ENCODE data around the gene IQGAP3. TPM values are rescaled to one million over a fixed set of nuclear protein-coding genes. Genes with fewer than 3 reads are reported as not detected.

The IQGAP3 gene
- total RNA-seq, 1 donor from 2014 or later, result 11.2 TPM

DNA sequence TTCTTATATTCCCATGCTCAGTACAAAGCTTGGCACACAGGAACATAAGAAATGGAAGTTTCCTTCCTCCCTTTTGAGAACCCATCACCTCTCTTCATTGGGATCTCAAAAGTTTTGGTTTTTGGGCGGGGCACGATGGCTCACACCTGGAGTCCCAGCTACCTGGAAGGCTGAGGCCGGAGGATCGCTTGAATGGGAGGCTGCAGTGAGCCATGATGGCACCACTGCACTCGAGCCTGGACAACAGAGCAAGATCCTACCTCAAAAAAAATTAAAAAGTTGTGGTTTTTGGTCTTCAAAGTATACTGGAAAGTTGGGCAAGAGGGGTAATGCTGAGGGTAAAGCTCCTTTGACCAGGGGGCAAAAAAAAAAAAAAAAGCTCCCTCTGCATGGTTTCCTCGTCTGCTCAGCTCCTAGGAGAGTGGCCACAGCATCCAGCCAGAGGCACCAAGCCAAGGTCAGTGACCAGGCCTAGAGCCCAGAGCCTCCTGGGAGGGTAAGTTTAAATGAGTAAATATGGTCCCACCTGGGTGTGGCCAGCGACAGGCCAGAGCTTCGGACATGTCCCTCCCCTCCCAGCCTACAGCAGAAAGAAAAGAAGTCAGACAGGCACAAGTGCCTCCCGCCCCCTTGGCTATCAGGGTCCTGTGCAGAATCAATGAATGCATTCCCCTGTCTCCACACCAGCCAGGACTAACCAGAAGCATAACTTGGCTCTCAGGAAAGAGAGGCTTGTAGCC is 76.8 kb downstream of the IQGAP3 start:
- H3K27me3 Mint-ChIP-seq, result no peaks in the 10 kb centered on the region
- no peak overlapping the region for H3K4me3 Mint-ChIP-seq
- peak overlapping the region; percentile 15 for H3K27ac Mint-ChIP-seq

DNA sequence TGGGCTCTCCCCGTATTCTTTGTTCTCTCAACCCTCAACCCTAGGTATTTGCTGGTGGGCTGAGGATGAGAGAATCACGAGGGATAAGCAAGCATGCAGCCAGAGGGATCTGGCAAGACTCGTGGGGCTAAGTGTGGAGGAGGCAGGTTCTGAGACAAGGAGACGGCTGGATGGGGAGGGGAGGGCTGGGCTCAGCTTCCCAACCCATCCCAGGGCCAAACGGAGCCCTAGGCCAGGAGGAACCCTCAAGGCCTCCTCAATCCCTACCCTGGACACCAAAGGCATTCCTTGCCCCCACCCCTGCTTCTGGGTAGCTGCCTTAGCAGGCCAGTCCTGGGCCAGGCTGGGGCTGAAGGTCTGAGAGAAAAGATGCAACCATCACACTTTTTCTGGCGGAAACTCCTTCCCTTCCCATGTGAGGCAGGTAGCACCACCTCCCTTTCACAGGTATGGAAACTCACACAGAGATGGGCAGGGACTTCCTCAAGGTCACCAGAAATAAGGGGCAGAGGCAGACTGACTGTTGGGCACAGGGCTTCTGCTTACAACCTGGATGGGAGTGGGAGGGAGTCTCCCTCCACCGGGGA is 78.0 kb downstream of the IQGAP3 start:
- no peak for DNase-seq
- Mint-ChIP-seq H3K9me3 (no peaks in the 10 kb centered on the region), H3K4me3 (no peak overlapping the region), H3K27me3 (no peaks in the 10 kb centered on the region), H3K36me3 (ENCODE audit: low read depth) (peaks cover 35% of the 10 kb centered on the region), H3K4me1 (peaks cover 79% of the 10 kb centered on the region), H3K27ac (no peak overlapping the region)
- intact Hi-C loops (cut with micrococcal nuclease), result no loop called here

More for the DNA sequence above, 76.8 kb downstream of the IQGAP3 start:
- intact Hi-C loops (cut with micrococcal nuclease), result no loop called here
- H3K9me3 Mint-ChIP-seq, result no peaks in the 10 kb centered on the region
- H3K36me3 Mint-ChIP-seq (ENCODE audit: low read depth), result peaks cover 35% of the 10 kb centered on the region
- peaks cover 69% of the 10 kb centered on the region for H3K4me1 Mint-ChIP-seq
- DNase-seq, result no peak

DNA sequence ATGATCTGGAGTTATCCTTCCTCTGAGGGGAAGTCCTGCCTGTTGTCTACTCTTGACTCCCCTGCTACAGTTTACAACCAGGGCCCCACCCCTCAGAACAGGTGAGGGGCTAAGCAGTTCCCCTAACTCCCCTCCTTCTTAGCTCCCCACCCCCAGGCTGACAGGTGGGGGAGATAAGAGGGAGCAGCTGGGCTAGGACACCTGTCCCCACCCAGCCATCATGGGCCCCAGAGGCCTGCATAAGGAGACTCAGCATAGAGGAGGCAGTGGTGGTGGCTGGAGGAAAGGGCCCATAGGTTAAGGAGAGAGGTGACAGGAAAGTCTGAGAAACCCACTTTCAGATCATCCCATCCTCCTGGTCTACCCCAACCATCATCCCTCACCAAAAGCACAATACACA is 78.6 kb downstream of the IQGAP3 start:
- H3K27me3 Mint-ChIP-seq, result no peaks in the 10 kb centered on the region
- intact Hi-C loops (cut with micrococcal nuclease), result no loop called here
- peaks cover 33% of the 10 kb centered on the region for H3K36me3 Mint-ChIP-seq (ENCODE audit: low read depth)
- no peak overlapping the region for H3K4me3 Mint-ChIP-seq
- H3K4me1 Mint-ChIP-seq, result peaks cover 80% of the 10 kb centered on the region
- H3K9me3 Mint-ChIP-seq, result no peaks in the 10 kb centered on the region
- H3K27ac Mint-ChIP-seq, result no peak overlapping the region
- no peak for DNase-seq

GRCh38 chr1:156493154-156493631 is 79.2 kb downstream of the IQGAP3 start:
- H3K4me1 Mint-ChIP-seq, result peaks cover 81% of the 10 kb centered on the region
- H3K27ac Mint-ChIP-seq, result peak overlapping the region; percentile 48
- H3K36me3 Mint-ChIP-seq (ENCODE audit: low read depth), result peaks cover 34% of the 10 kb centered on the region
- intact Hi-C loops (cut with micrococcal nuclease), result no loop called here
- H3K9me3 Mint-ChIP-seq, result no peaks in the 10 kb centered on the region
- H3K27me3 Mint-ChIP-seq, result no peaks in the 10 kb centered on the region
- H3K4me3 Mint-ChIP-seq, result no peak overlapping the region
- DNase-seq, result no peak

GRCh38 chr1:156492591-156493080 is 79.7 kb downstream of the IQGAP3 start:
- Mint-ChIP-seq H3K27me3 (no peaks in the 10 kb centered on the region), H3K4me1 (peaks cover 82% of the 10 kb centered on the region), H3K4me3 (no peak overlapping the region), H3K36me3 (ENCODE audit: low read depth) (peaks cover 39% of the 10 kb centered on the region), H3K27ac (peak overlapping the region; percentile 48), H3K9me3 (no peaks in the 10 kb centered on the region)
- intact Hi-C loops (cut with micrococcal nuclease), result no loop called here
- DNase-seq, result no peak

DNA sequence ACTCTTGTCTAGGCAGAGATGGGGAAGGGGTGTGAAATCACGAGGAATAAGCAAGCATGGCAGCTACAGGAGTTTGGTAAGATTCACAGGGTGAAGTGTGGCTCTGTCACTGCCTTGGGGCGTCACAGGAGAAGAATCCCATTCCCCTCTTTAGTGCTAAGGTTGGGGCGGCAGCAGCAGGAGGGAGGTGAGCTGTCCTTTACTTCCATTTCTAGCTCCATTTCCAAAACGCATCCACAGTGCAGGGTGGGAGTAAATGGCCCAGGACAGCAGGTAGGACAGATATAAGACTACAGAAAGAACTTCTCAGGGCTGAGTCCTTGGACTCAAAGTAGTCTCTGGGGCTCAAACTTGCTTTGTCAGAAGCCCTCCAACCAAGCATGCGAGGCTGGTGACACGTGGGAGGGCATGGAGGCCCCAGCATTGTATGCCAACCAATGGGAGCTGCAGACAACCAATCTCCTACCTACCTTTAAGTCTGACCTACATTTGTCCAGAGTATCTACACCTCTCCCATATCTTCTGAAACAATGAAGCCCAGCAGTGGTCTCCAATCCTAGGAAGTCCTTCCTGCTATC is 80.3 kb downstream of the IQGAP3 start:
- Mint-ChIP-seq H3K9me3 (no peaks in the 10 kb centered on the region), H3K27me3 (no peaks in the 10 kb centered on the region), H3K27ac (peak overlapping the region; percentile 66), H3K4me3 (peak overlapping the region; percentile 6), H3K36me3 (ENCODE audit: low read depth) (peaks cover 40% of the 10 kb centered on the region), H3K4me1 (peaks cover 82% of the 10 kb centered on the region)
- intact Hi-C loops (cut with micrococcal nuclease), result no loop called here
- no peak for DNase-seq

GRCh38 chr1:156491151-156491949 is 81.0 kb downstream of the IQGAP3 start:
- intact Hi-C loops (cut with micrococcal nuclease), result no loop called here
- peak overlapping the region; percentile 83 for H3K27ac Mint-ChIP-seq
- H3K9me3 Mint-ChIP-seq, result no peaks in the 10 kb centered on the region
- DNase-seq, result no peak
- no peaks in the 10 kb centered on the region for H3K27me3 Mint-ChIP-seq
- peak overlapping the region; percentile 26 for H3K4me3 Mint-ChIP-seq
- peaks cover 83% of the 10 kb centered on the region for H3K4me1 Mint-ChIP-seq
- peaks cover 37% of the 10 kb centered on the region for H3K36me3 Mint-ChIP-seq (ENCODE audit: low read depth)

DNA sequence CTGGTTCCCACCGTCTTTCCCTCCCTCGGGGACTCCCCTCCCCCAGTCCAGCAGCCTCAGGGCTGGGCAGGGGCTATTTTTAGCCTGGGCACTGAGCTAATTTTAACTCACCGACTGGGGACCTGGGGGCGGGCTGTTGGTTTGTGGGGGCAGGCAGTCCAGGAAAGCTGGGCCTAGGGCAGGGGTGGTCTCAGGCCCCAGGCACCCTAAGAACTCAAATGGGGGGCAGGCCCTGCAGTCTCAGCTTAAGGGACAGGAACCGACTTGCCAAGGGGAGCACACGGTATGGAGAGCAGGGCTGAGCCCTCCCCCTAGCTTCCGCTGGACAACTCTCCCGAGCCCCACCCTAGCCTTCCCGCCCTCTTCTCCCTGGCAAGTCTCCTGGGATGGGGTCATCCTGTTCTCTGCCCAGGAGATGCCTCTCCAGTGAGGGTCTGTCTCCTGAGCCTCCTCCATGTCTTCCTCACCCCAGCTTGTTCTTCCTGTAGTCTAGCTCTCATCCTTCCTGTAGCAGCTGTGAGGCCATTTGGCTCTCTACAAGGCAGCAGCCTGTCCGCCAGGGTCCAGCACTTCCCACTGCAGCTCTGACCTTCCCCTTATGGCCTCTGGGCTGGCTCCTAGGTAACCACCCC is 81.8 kb downstream of the IQGAP3 start:
- Mint-ChIP-seq H3K27me3 (no peaks in the 10 kb centered on the region), H3K4me3 (peak overlapping the region; percentile 66), H3K9me3 (no peaks in the 10 kb centered on the region), H3K27ac (peak overlapping the region; percentile 83), H3K4me1 (peaks cover 77% of the 10 kb centered on the region), H3K36me3 (ENCODE audit: low read depth) (peaks cover 33% of the 10 kb centered on the region)
- no peak for DNase-seq
- intact Hi-C loops (cut with micrococcal nuclease), result no loop called here

GRCh38 chr1:156489935-156490293 is 82.5 kb downstream of the IQGAP3 start:
- Mint-ChIP-seq H3K4me3 (peak overlapping the region; percentile 66), H3K27ac (peak overlapping the region; percentile 79), H3K27me3 (no peaks in the 10 kb centered on the region), H3K4me1 (peaks cover 73% of the 10 kb centered on the region), H3K36me3 (ENCODE audit: low read depth) (peaks cover 29% of the 10 kb centered on the region), H3K9me3 (no peaks in the 10 kb centered on the region)
- intact Hi-C loops (cut with micrococcal nuclease), result no loop called here
- no peak for DNase-seq

DNA sequence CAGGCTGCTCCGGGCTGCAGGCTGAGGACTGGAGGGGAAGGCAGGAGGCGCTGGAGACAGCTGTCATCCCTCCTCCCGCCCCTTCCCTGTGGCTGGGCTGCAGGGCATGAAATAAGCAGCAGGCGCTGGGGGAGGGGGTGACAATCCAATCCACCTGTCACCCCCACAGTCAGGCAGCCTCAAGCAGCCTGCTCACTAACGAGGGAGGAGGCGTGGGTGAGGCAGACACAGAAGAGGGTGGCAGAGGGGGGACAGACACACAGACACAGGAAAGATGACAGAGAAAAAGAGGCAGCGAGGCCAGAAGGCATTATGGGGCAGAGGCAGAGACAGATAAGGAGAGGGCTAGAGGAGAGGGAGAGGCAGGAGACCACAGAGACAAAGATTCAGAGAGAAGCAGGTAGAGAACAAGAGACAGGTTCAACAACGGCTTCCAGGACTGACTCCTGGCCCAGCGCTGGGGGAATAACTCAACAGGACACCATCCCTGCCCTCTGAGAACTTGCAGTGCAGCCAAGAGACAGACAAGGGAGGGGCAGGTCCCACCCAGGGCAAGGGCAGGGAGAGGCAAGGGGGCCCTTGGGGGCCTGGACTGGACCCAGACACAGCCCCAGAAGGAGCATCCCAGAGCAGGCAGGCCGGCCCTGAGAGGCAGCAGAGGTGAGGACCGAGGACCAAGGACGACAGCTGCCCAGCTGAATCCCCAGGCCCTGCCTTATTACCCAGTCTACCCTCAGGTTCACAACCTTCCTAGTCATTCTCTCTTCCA is 83.0 kb downstream of the IQGAP3 start:
- H3K9me3 Mint-ChIP-seq, result no peaks in the 10 kb centered on the region
- H3K27me3 Mint-ChIP-seq, result no peaks in the 10 kb centered on the region
- intact Hi-C loops (cut with micrococcal nuclease), result no loop called here
- H3K36me3 Mint-ChIP-seq (ENCODE audit: low read depth), result peaks cover 27% of the 10 kb centered on the region
- peaks cover 73% of the 10 kb centered on the region for H3K4me1 Mint-ChIP-seq
- peak overlapping the region; percentile 79 for H3K27ac Mint-ChIP-seq
- peak overlapping the region; percentile 66 for H3K4me3 Mint-ChIP-seq
- DNase-seq, result peak; percentile 75

DNA sequence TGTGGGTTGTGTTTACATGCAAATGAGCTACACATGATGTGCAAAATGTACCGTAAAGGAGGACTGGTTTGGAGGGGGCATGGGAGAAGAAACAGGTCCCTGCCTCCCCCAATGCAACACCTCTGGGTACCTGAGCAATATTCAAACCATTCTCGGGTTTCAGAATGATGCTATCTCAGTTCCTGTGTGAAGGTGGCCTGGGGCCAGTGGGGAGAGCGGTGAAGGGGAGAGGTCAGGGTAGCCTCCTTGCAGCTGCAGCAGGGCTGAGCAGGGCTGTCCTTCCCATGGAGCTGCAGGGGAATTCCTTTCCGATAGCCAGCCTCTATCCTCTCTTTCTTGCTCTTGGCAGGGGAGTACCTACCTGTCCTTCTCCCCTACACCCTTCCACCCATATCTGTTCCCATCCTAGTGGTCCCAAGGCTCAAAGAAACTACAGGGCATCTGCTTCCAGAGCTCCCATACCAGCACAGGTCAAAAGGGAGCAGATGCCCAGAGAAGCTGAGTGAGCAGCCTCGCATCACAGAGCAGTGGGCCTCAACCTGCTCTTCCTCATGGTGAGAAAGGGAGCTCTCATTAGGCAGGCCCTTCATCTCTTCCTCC is 83.7 kb downstream of the IQGAP3 start:
- peak; percentile 74 for DNase-seq
- Mint-ChIP-seq H3K4me3 (peak overlapping the region; percentile 66), H3K4me1 (peaks cover 66% of the 10 kb centered on the region), H3K9me3 (no peaks in the 10 kb centered on the region), H3K27me3 (no peaks in the 10 kb centered on the region), H3K27ac (peak overlapping the region; percentile 79), H3K36me3 (ENCODE audit: low read depth) (peaks cover 27% of the 10 kb centered on the region)
- intact Hi-C loops (cut with micrococcal nuclease), result loop anchor here (1.0 kb wide), 1 partner anchor 12 kb away; the partner anchor contains the start of gene MEF2D

GRCh38 chr1:156487862-156488261 is 84.5 kb downstream of the IQGAP3 start:
- peaks cover 29% of the 10 kb centered on the region for H3K36me3 Mint-ChIP-seq (ENCODE audit: low read depth)
- H3K27ac Mint-ChIP-seq, result peak overlapping the region; percentile 79
- intact Hi-C loops (cut with micrococcal nuclease), result loop anchor here (1.0 kb wide), 1 partner anchor 12 kb away; the partner anchor contains the start of gene MEF2D
- peaks cover 66% of the 10 kb centered on the region for H3K4me1 Mint-ChIP-seq
- H3K4me3 Mint-ChIP-seq, result peak overlapping the region; percentile 66
- H3K9me3 Mint-ChIP-seq, result no peaks in the 10 kb centered on the region
- DNase-seq, result peak; percentile 69
- H3K27me3 Mint-ChIP-seq, result no peaks in the 10 kb centered on the region
